H1 (cell line): ENCODE measurements around the gene SLC28A1. TPM values are rescaled to one million over a fixed set of nuclear protein-coding genes. Genes with fewer than 3 reads are reported as not detected.
"Not testable (repeated sequence)": the region's sequence is repeated elsewhere in the genome, so short reads cannot be mapped to it uniquely, and the experiment has no call there.

Source experiments
- CTCF ChIA-PET: fragments of 300-600 bp; sonication (Branson Sonifier 250); formaldehyde crosslinking; loops from one replicate; lab custom pipeline; 2021; ENCODE audit not compliant: partially characterized antibody; lab: Charles Lee
- POLR2A ChIA-PET: fragments of 300-600 bp; sonication (Branson Sonifier 250); formaldehyde crosslinking; loops from one replicate; lab custom pipeline; 2021; ENCODE audit warnings: inconsistent platforms; ENCODE audit not compliant: partially characterized antibody; lab: Charles Lee
- DNase-seq, 2 experiments: peaks; one replicate each; pipeline versions ENCODE4 v3.0.0 to v3.0.0-alpha.2; 2010 to 2022; ENCODE audit warnings: low spot score in 2 of 2, low read depth in 1 of 2, mixed read lengths in 1 of 2
- FAIRE-seq: peaks from 2 replicates; lab custom pipeline; 2011; peaks lifted over from hg19 to GRCh38; lab: Jason Lieb, UNC
- H2AFZ ChIP-seq: 2 replicates; pipeline ENCODE4 v1.8.1; 2012; ENCODE audit warnings: low read length, inconsistent platforms
- H2AK5ac ChIP-seq: 2 replicates; pipeline ENCODE4 v1.6.1; 2013; ENCODE audit warnings: low read depth, low read length
- H2BK120ac ChIP-seq: replicated peaks from 2 replicates; pipeline ENCODE3; 2013; ENCODE audit warnings: low read depth, low read length, inconsistent platforms
- H2BK12ac ChIP-seq: 2 replicates; pipeline ENCODE4 v1.6.1; 2013; ENCODE audit warnings: low read depth, low read length
- H2BK15ac ChIP-seq: 2 replicates; pipeline ENCODE4 v1.6.1; 2013; ENCODE audit warnings: low read length
- H2BK20ac ChIP-seq: 2 replicates; pipeline ENCODE4 v1.6.1; 2013; ENCODE audit warnings: low read length
- H2BK5ac ChIP-seq: 2 replicates; pipeline ENCODE4 v1.6.1; 2013; ENCODE audit warnings: low read depth, low read length
- H3K14ac ChIP-seq: 2 replicates; pipeline ENCODE4 v1.6.1; 2013; ENCODE audit warnings: inconsistent platforms; ENCODE audit not compliant: insufficient read length
- H3K18ac ChIP-seq: 2 replicates; pipeline ENCODE4 v1.6.1; 2013; ENCODE audit warnings: low read length; ENCODE audit errors: extremely low read depth
- H3K23ac ChIP-seq: 2 replicates; pipeline ENCODE4 v1.6.1; 2013; ENCODE audit warnings: inconsistent platforms; ENCODE audit not compliant: insufficient read length
- H3K23me2 ChIP-seq: 2 replicates; pipeline ENCODE4 v1.6.1; 2013; ENCODE audit warnings: low read depth, low read length
- H3K27ac ChIP-seq: 2 replicates; pipeline ENCODE4 v1.6.1; 2011; ENCODE audit warnings: low read depth, low read length, inconsistent platforms
- H3K27me3 ChIP-seq, 4 experiments: replicated peaks in 1 of 4; 1 replicate in 1 of 4; 2 replicates in 3 of 4; pipeline versions ENCODE4 v1.6.1 to v1.8.1; 2011 to 2013; ENCODE audit warnings: low read length in 3 of 4, mild to moderate bottlenecking in 3 of 4, inconsistent platforms in 2 of 4, mixed read lengths in 2 of 4, moderate library complexity in 1 of 4; ENCODE audit not compliant: control insufficient read depth in 3 of 4, insufficient read depth in 3 of 4; ENCODE audit errors: extremely low read depth in 1 of 4
- H3K36me3 ChIP-seq, 4 experiments: 2 replicates each; pipeline versions ENCODE4 v1.6.1 to v1.8.1; 2011 to 2013; ENCODE audit warnings: mild to moderate bottlenecking in 4 of 4, low read length in 3 of 4, moderate library complexity in 2 of 4, control low read depth in 1 of 4, inconsistent platforms in 1 of 4; ENCODE audit not compliant: insufficient read depth in 4 of 4, control insufficient read depth in 2 of 4
- H3K4ac ChIP-seq: replicated peaks from 2 replicates; pipeline ENCODE3; 2013; ENCODE audit warnings: low read length, low read depth, mixed read lengths, inconsistent platforms; ENCODE audit not compliant: insufficient read length
- H3K4me1 ChIP-seq, 4 experiments: replicated peaks in 1 of 4; 1 replicate in 1 of 4; 2 replicates in 3 of 4; pipeline versions ENCODE4 v1.6.1 to v1.8.1; 2011 to 2013; ENCODE audit warnings: low read length in 3 of 4, inconsistent platforms in 2 of 4, mixed read lengths in 1 of 4; ENCODE audit not compliant: insufficient read depth in 4 of 4, control insufficient read depth in 3 of 4
- H3K4me2 ChIP-seq, 2 experiments: 2 replicates each; pipeline versions ENCODE4 v1.6.1 to v1.8.1; 2011 to 2013; ENCODE audit warnings: low read depth in 2 of 2, low read length in 2 of 2, control low read depth in 1 of 2, inconsistent platforms in 1 of 2, mild to moderate bottlenecking in 1 of 2; ENCODE audit not compliant: insufficient read depth in 1 of 2
- H3K4me3 ChIP-seq, 4 experiments: fragments of 200-600, 300-600 bp in 1 of 4; sonication (generic), shearing (Covaris generic), sonication (Bioruptor Twin) in 1 of 4; 2 replicates each; pipeline versions ENCODE4 v1.5.1 to v1.8.1; 2011 to 2016; ENCODE audit warnings: low read length in 4 of 4, low read depth in 3 of 4, control low read depth in 2 of 4, inconsistent platforms in 2 of 4, mild to moderate bottlenecking in 2 of 4, mixed read lengths in 1 of 4, moderate library complexity in 1 of 4; ENCODE audit not compliant: insufficient read depth in 2 of 4; ENCODE audit errors: extremely low read depth in 1 of 4
- H3K56ac ChIP-seq: replicated peaks from 2 replicates; pipeline ENCODE3; 2013; ENCODE audit warnings: low read depth, mild to moderate bottlenecking, mixed read lengths, low read length, inconsistent platforms; ENCODE audit not compliant: insufficient read length
- H3K79me1 ChIP-seq: 2 replicates; pipeline ENCODE4 v1.6.1; 2013; ENCODE audit warnings: low read depth, low read length, control low read depth
- H3K79me2 ChIP-seq, 2 experiments: 2 replicates each; pipeline versions ENCODE4 v1.6.1 to v1.8.1; 2012 to 2013; ENCODE audit warnings: low read length in 2 of 2, mild to moderate bottlenecking in 2 of 2, inconsistent platforms in 1 of 2; ENCODE audit not compliant: insufficient read depth in 2 of 2, control insufficient read depth in 1 of 2
- H3K9ac ChIP-seq, 4 experiments: replicated peaks in 1 of 4; 1 replicate in 1 of 4; 2 replicates in 3 of 4; pipeline versions ENCODE4 v1.6.1 to v1.8.1; 2011 to 2013; ENCODE audit warnings: low read depth in 3 of 4, low read length in 3 of 4, control low read depth in 2 of 4, mild to moderate bottlenecking in 2 of 4, moderate library complexity in 2 of 4, inconsistent platforms in 1 of 4; ENCODE audit errors: extremely low read depth in 1 of 4
- H3K9me3 ChIP-seq, 2 experiments: 2 replicates each; pipeline versions ENCODE4 v1.6.1 to v1.8.1; 2012 to 2013; ENCODE audit warnings: mild to moderate bottlenecking in 2 of 2, moderate library complexity in 2 of 2, control low read depth in 1 of 2, inconsistent platforms in 1 of 2, low read depth in 1 of 2, low read length in 1 of 2, mixed read lengths in 1 of 2; ENCODE audit not compliant: insufficient read depth in 2 of 2
- H4K20me1 ChIP-seq, 2 experiments: replicated peaks in 1 of 2; 2 replicates each; pipeline versions ENCODE3 to v1.8.1; 2011 to 2013; ENCODE audit warnings: inconsistent platforms in 2 of 2, low read length in 2 of 2, mild to moderate bottlenecking in 1 of 2; ENCODE audit not compliant: insufficient read depth in 2 of 2, control insufficient read depth in 1 of 2
- H4K5ac ChIP-seq: 2 replicates; pipeline ENCODE4 v1.6.1; 2013; ENCODE audit warnings: low read length, low read depth, mixed read lengths, inconsistent platforms; ENCODE audit not compliant: insufficient read length
- H4K8ac ChIP-seq: 2 replicates; pipeline ENCODE4 v1.8.0; 2013; ENCODE audit warnings: mild to moderate bottlenecking, moderate library complexity, low read length, inconsistent platforms; ENCODE audit not compliant: insufficient read depth; ENCODE audit errors: extremely low read depth
- H4K91ac ChIP-seq: replicated peaks from 2 replicates; pipeline ENCODE3; 2013; ENCODE audit warnings: low read length, mixed read lengths, inconsistent platforms; ENCODE audit not compliant: insufficient read length
- WGBS, 2 experiments: shearing (Covaris generic) in 1 of 2; methylation state at CpG; one replicate each; pipeline versions ENCODE4 v1.1.6 to v1.1.7; 2013 to 2015; ENCODE audit warnings: low lambda C conversion rate in 2 of 2, mixed read lengths in 2 of 2, inconsistent platforms in 1 of 2, low coverage in 1 of 2, missing lambda C conversion rate in 1 of 2; ENCODE audit not compliant: insufficient replicate concordance in 2 of 2, insufficient coverage in 1 of 2, insufficient read length in 1 of 2; ENCODE audit errors: extremely low coverage in 1 of 2, missing lambda C conversion rate in 1 of 2; 5-methylcytosine and 5-hydroxymethylcytosine counted together
- polyA plus RNA-seq, 7 experiments: library from polyadenylated mRNA; depleted of rRNA in 3 of 7; stranded (reverse) in 5 of 7; unstranded in 2 of 7; fragments of >200 nt in 5 of 7; fragments of 200-250 nt in 2 of 7; gene quantifications; 1 replicate in 5 of 7; 2 replicates in 1 of 7; 4 replicates in 1 of 7; pipeline versions ENCODE4 v1.2.1 to v1.2.3, GENCODE V29; 2011 to 2013; ENCODE audit warnings: missing spikeins in 2 of 7, mixed read lengths in 2 of 7
- total RNA-seq: library from RNA; stranded (reverse); fragmentation: NEBNext Ultra II Directional; extraction: Animal tissue kit (Norgen Biotek cat#: 25700); gene quantifications from 2 replicates; pipeline ENCODE4 v1.2.1, GENCODE V29; 2021

Gene SLC28A1
- total and polyA plus RNA-seq, 2 of the 8 experiments (the other 6 are each of a cell fraction or from before 2014, with no cell fraction given), result 0.09 TPM; not detected in 1

DNA sequence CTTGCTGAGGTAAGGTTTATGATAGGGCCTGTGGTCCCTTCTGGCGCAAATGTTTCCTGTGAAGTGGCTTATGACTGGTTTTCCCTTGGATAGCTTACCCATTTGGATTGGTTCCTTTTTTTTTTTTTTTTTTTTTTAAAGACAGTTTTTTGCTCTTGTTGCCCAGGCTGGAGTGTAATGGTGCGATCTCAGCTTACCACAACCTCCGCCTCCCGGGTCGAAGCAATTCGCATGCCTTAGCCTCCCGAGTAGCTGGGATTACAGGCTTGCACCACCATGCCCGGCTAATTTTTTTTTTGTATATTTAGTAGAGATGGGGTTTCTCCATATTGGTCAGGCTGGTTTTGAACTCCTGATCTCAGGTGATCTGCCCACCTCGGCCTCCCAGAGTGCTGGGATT, 102.9 kb downstream of the SLC28A1 start:
- 95% methylated on average over 9 of the region's 9 CpGs; no CpG with 5 or more reads in 1 of the 2 experiments for WGBS, 2 experiments
- CTCF ChIA-PET, result interaction anchor here (0.6 to 2.3 kb wide), 6 partner anchors 13 to 556 kb away, joined by 3 to 12 read pairs (median 5); no protein-coding TSS in a partner anchor
- peaks cover 5 to 16% (median 13%) of the 10 kb centered on the region in 4 experiments for H3K27me3 ChIP-seq

More for the DNA sequence above, 102.9 kb downstream of the SLC28A1 start:
- H2BK12ac ChIP-seq, H2BK15ac ChIP-seq, H2BK120ac ChIP-seq, H3K4me2 ChIP-seq, H3K36me3 ChIP-seq, H4K91ac ChIP-seq, H2BK20ac ChIP-seq, H3K4me3 ChIP-seq, H4K5ac ChIP-seq, H4K20me1 ChIP-seq, H2AK5ac ChIP-seq, H3K23me2 ChIP-seq, POLR2A ChIA-PET, H3K79me1 ChIP-seq, FAIRE-seq, H3K79me2 ChIP-seq, H3K9me3 ChIP-seq, H3K23ac ChIP-seq, H3K9ac ChIP-seq, H3K27ac ChIP-seq, H3K4me1 ChIP-seq, H4K8ac ChIP-seq, H3K18ac ChIP-seq, H3K14ac ChIP-seq, H2AFZ ChIP-seq, H3K4ac ChIP-seq, H2BK5ac ChIP-seq, H3K56ac ChIP-seq: not testable (repeated sequence)
- peak in 1 of 2 experiments; percentile 26 for DNase-seq
